ENCODE data around the gene LMNTD1.

DNA sequence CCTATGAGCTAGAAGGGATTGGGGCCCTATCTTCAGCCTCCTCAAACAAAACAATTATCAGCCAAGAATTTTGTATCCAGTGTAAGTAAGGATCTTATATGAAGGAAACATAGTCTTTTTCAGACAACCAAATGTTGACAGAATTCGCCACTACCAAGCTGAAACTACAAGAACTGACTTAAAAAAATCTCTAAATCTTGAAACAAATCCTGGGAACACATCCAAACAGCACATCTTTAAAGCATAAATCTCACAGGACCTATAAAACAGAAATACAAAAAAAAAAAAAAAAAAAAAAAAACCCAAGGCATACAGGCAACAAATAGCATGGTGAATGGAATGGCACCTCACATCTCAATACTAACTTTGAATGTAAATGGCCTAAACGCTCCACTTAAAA lies 41.3 kb upstream of the LMNTD1 start:
- TF ChIP-seq, protein P1, sequence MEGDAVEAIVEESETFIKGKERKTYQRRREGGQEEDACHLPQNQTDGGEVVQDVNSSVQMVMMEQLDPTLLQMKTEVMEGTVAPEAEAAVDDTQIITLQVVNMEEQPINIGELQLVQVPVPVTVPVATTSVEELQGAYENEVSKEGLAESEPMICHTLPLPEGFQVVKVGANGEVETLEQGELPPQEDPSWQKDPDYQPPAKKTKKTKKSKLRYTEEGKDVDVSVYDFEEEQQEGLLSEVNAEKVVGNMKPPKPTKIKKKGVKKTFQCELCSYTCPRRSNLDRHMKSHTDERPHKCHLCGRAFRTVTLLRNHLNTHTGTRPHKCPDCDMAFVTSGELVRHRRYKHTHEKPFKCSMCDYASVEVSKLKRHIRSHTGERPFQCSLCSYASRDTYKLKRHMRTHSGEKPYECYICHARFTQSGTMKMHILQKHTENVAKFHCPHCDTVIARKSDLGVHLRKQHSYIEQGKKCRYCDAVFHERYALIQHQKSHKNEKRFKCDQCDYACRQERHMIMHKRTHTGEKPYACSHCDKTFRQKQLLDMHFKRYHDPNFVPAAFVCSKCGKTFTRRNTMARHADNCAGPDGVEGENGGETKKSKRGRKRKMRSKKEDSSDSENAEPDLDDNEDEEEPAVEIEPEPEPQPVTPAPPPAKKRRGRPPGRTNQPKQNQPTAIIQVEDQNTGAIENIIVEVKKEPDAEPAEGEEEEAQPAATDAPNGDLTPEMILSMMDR (IDR thresholded peaks at IDR 0.05; ENCODE audit: insufficient read depth, low read length, poor library complexity, severe bottlenecking): no peak
- no peak for TF ChIP-seq EZH2phosphoT487 (conservative IDR thresholded peaks at IDR 0.05; ENCODE audit: low read length)
